HG03066 (cell line): ENCODE data around the gene ACE.

Experiments used
- ATAC-seq: cut with Tn5 transposase; IDR thresholded peaks from one replicate; pipeline ENCODE4 v1.9.1; 2021; ENCODE audit warnings: low read depth; ENCODE audit not compliant: unreplicated experiment

The ACE gene

DNA sequence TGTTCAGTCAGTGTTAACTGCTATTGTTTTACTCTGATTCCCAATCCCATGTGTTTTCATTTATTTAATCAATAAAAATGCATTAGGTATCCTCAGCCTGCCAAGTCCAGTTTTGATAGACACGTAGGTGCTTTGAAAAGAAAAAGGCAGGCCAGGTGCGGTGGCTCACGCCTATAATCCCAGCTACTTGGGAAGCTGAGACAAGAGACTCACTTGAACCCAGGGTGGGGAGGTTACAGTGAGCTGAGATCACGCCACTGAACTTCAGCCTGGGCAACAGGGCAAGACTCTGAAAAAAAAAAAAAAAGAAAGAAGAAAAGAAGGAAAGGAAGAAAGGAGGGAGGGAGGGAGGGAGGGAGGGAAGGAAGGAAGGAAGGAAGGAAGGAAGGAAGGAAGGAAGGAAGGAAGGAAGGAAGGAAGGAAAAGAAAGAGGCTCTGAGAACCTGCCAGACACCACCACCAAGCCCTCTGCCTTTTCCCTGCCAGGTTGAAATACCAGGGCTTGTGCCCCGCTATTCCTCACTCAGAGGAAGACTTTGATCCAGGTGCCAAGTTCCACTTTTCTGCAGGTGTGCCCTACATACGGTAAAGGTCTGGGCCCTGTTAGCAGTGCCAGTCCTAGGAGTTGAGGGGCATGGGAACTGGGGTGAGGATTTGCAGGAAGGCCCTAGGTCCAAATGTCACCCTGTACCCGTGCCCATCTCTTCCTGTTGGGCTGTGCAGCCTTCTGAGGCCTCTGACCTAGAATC is 36.2 kb downstream of the ACE start:
- no peak for ATAC-seq

- no peak for ATAC-seq
Observed at GRCh38 chr17:63514477-63514876, 37.6 kb downstream of the ACE start.

- no peak for ATAC-seq
Observed at GRCh38 chr17:63514974-63515373, 38.1 kb downstream of the ACE start.

DNA sequence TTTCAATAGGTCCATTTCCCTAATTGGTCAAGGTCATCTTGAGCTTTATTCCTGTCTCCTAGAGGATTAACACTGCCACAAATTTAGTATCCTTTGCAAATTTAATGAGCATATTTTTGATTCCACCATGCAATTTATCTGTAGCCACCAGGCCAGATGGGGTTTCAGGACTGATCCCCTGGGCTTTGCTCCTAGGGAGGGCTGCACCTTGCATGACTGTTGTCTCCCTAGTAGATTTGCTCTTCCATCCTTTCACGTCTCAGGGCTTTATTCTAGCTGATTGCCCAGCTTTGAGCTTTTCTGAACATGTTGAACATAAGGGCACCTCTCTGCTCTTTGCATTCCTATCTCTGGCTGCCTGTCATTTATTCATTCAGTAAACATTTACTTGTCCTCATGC is 38.6 kb downstream of the ACE start:
- ATAC-seq: no peak

DNA sequence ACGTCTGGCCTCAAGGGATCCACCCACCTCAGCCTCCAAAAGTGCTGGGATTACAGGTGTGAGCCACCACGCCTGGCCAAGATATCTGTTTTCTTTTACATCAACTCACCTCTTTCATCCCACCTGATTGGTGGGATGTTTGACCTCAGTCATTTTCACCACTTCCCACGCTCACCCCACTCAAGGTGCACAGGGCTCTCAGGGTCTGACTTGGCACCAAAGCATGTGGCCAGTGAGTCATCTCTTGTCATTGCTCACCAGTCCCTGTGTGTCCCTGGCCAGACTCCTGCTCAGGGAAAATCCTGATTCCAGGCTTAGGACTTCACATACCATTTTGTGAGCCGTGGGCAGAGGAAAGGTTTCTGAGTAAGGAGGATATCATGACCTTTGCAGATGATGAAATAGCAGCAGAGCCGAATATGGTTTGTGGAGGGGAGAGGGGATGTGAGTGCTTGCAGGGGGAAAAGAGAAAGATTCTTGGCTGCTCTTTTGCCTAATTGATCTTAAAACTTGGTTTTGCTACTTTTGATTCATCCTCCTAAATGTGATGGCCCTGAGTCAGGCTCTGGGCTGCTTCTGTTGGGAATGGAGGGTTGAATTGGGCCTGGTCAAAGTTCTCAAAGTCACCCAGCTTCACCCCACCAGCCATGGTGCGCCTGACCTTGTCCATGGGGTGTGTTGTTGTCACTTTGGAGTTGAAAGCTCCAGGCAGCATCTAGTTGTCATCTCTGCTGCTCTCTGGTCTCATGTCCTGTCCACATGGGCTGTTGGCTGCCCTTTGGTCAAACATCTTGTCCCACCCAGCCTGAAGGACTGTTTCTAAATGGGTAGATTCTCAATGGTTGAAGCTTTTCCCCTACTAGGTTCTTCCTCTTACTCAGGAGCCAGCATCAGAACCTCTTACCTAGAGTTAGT is 40.3 kb downstream of the ACE start:
- no peak for ATAC-seq

GRCh38 chr17:63517825-63518534 is 41.1 kb downstream of the ACE start:
- ATAC-seq: no peak

DNA sequence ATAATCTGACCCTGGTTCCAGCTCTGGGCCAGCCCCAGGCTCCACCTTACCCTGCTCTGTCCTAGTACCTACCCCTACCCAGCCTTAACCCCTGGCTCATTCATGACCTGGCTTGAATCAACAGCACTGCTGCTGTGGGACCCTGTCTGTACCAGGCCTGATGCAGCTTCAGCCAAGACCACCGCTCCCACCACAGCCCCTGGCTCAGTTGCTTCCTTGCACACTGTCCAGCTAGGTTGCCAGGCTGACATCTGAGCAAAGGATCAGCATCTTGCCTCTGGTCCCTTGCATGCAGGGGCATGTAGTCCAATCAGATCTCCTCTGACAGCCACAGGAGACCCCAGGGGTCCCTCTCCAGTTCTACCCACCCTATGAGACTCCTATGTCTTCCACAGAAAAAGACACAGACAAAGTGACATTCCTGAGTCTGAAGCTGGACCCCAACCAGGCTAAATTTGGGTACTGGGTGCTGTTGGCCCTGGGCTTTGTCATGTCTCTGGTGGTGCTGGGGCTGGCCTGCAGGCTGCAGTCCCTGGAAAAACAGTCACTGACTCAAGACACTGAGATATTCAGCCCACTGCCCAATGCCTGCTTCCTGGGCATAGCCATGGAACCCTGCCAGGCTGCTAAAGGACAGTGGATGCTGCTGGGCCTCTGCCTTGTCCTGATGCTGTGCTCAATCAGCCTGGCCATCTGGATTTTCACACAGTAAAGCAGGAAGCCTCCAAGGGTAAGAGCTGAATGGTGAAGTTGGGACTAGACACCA is 42.4 kb downstream of the ACE start:
- ATAC-seq: no peak

DNA sequence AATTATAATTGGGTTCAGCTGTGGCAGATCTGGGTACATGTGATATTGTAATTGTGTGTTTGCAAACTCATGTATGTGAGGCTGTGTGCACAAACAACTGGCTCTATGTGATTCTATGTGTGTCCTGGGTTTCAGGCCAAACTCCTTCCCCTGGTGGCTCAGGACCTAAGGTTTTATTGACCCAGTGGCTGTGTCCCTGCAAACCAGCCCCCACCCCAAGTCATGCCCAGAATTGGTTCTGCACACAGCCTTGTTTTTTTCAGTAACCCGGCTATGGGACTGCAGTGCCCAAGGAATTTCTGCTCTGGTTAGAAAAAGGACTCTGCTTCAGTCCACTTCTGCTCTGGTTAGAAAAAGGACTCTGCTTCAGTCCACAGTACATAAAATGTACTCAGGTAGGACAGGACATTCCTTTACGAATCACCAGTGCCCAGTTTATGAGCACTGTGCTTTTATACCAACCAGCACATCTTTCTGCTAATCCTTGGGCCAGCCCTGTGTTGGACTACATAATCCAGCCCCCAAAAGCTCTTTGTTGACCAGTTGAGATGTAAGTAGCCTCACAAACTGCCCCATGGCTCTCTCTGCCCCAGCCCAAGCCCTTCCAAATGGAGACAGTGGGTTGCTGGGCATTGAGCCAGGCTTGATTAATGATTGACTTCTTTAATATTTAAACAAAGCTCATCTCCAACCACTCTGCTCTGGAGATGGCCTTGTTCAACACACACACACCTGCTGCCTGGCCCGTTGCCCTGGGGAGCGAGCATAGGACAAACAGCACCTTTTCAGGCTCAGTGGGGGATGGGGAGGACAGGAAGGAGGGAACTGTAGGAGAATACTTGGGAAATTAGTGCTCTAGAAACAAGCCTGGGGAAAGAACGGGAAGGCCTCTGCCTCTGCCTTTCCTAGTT is 43.4 kb downstream of the ACE start:
- ATAC-seq: no peak

- ATAC-seq: no peak
Observed at GRCh38 chr17:63523253-63523855, 46.5 kb downstream of the ACE start, which contains the start of gene KCNH6. Gene KCNH6, plus strand, starts transcription at chr17:63523358. Its CDS starts 56 bp downstream, at chr17:63523414.

GRCh38 chr17:63524051-63524450 is 47.2 kb downstream of the ACE start:
- no peak for ATAC-seq

DNA sequence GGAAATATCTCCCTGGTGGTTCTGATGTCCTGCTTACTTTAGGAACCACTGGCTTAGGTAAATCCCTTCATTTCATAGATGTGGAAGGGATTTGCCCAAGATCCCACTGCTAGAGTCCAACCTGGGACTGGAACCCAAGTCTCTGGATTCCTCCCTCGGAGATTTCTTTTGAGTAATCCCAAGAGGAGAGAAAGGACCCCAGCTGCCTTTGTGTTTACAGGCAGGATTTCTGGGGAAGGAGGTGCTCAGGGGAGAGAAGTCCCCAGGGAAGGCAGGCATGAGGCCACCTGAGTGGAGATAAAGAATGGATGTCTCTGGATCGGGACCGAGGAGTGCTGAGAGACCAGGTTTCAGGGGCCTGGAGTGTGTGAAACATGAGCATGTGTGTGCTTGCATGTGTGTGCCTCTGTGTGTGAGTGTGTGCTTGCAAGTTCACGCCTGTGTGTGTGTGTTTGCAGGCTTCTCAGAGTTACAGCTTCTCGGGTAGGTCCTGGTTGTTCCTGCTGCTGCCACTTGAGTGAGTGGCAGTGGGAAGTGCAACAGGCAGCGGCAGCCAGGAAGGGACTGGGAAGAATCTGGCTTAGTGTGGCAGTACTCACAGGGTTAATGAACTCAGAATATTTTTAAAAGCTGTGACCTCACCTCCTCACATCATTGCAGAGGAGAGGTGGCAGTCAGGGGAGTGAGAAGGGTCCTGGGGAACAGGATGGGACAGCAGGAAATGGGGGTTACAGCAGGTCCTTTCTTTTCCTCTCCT is 48.5 kb downstream of the ACE start:
- ATAC-seq: no peak

DNA sequence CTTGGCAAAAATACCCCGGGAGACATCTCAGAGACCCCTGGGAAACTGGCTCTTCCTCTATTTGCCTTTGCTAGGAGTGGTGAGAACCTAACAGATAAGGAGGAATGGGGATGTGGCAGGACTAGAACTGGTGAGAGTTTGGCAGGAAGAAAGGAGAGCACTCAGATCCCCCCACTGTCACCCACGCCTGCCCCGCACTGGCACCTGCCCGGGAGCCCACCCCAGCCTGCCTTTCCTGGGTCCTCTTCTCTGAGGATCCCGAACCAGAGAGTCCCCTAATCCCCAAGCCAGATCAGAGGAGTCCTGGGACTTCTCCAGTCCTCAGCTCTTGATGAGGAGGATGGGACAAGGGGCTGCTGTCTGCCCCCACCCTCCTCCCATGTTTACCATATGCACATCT is 50.0 kb downstream of the ACE start:
- no peak for ATAC-seq

- no peak for ATAC-seq
Observed at GRCh38 chr17:63528183-63528582, 51.3 kb downstream of the ACE start.

DNA sequence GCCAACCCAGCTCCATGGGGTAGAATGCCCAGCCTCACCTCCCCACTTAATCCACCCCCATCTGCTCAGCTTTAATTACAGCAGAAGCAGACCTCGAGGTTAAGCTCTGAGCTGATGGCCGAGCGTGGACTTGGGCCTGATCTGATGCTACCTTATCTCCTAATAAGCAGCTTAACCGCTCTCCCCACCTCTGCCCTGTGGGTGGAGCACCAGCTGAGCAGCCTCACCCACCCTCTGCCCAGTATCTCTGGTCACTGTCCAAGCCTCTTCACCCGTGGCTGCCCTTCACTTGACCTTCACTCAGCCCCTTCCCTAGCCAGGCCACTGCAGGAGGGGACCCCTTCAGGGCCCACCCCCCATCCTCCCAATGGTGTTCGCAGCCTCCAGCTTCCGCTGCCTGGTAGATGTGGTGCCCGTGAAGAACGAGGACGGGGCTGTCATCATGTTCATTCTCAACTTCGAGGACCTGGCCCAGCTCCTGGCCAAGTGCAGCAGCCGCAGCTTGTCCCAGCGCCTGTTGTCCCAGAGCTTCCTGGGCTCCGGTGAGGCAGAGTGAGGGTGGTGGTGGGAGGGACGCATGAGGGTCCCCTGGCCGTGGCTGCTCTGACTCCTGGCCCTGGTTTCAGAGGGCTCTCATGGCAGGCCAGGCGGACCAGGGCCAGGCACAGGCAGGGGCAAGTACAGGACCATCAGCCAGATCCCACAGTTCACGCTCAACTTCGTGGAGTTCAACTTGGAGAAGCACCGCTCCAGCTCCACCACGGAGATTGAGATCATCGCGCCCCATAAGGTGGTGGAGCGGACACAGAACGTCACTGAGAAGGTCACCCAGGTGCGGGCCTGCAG is 53.1 kb downstream of the ACE start:
- ATAC-seq: no peak

DNA sequence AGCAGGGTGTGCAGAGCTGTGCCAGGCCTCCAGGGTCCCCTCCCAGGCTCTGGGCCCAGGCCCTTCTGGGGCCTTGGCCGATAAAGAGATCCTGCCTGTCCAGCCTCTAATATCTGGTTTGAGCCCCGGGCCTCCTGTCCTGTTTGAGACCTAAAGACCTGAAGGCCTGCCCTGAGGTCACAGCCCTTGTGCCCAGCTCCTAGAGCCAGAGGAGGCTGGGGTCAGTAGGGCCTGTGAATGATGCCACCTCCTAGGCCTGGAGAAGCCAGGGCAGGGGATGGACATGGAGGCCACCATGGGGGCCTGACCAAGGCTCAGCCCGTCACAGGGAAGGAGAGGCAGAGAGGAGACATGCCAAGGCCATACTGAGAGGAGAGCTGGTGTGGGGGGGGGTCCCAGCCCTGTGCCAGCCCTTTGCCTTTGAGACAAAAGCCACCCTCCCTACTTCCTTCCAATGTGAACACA is 53.7 kb downstream of the ACE start:
- ATAC-seq: no peak

GRCh38 chr17:63531022-63531965 is 54.4 kb downstream of the ACE start:
- ATAC-seq: no peak
